Endothelial cell of umbilical vein (primary cell): ENCODE data around the gene SH3BGRL2. TPM values are rescaled to one million over a fixed set of nuclear protein-coding genes. Genes with fewer than 3 reads are reported as not detected.

Experiments used
- BruUV-seq: library from RNA; stranded (reverse); fragments of 400-500 nt; replicated peaks from 2 replicates; lab custom pipeline; 2021; lab: Mats Ljungman, UMichigan
- CTCF ChIA-PET: fragments of 300-600, 350-600 bp; sonication (Branson Sonifier 250); formaldehyde crosslinking; loops from one replicate; lab custom pipeline; 2021; ENCODE audit warnings: antibody characterized with exemption, inconsistent platforms; lab: Charles Lee
- POLR2A ChIA-PET: fragments of 300-600, 350-600 bp; sonication (Branson Sonifier 250); formaldehyde crosslinking; loops from one replicate; lab custom pipeline; 2021; ENCODE audit warnings: antibody characterized with exemption, inconsistent platforms; lab: Charles Lee
- DNase-seq: peaks from one replicate; pipeline ENCODE4 v3.0.0-alpha.2; 2011; ENCODE audit warnings: low read depth, low spot score
- FAIRE-seq: peaks from 2 replicates; lab custom pipeline; 2011; peaks lifted over from hg19 to GRCh38; lab: Jason Lieb, UNC
- H2AFZ ChIP-seq: 2 replicates; pipeline ENCODE4 v1.6.0; 2012; ENCODE audit warnings: low read depth, low read length, control low read depth, inconsistent platforms
- H3K27ac ChIP-seq: 2 replicates; pipeline ENCODE4 v1.5.1; 2011; ENCODE audit warnings: low read depth, mild to moderate bottlenecking, control low read depth, low read length, moderate library complexity; ENCODE audit not compliant: insufficient read depth
- H3K27me3 ChIP-seq, 2 experiments: 2 replicates each; pipeline versions ENCODE4 v1.6.0 to v1.6.1; 2011; ENCODE audit warnings: low read length in 2 of 2, mixed read lengths in 1 of 2; ENCODE audit not compliant: control insufficient read depth in 2 of 2, insufficient read depth in 2 of 2
- H3K36me3 ChIP-seq, 2 experiments: 2 replicates in 1 of 2; 3 replicates in 1 of 2; pipeline ENCODE4 v1.5.1; 2011; ENCODE audit warnings: low read length in 2 of 2, mild to moderate bottlenecking in 1 of 2, moderate library complexity in 1 of 2; ENCODE audit not compliant: control insufficient read depth in 2 of 2, insufficient read depth in 2 of 2; ENCODE audit errors: extremely low read depth in 1 of 2
- H3K4me1 ChIP-seq: 3 replicates; pipeline ENCODE4 v1.5.1; 2011; ENCODE audit warnings: mild to moderate bottlenecking, low read length; ENCODE audit not compliant: control insufficient read depth, insufficient read depth; ENCODE audit errors: extremely low read depth
- H3K4me2 ChIP-seq: 2 replicates; pipeline ENCODE4 v1.6.1; 2011; ENCODE audit warnings: low read length, control low read depth, mixed read lengths; ENCODE audit not compliant: insufficient read depth
- H3K4me3 ChIP-seq, 3 experiments: fragments of 200-600 bp in 1 of 3; sonication (generic), shearing (Covaris generic) in 1 of 3; replicated peaks in 1 of 3; 2 replicates each; pipeline ENCODE4 v1.5.1; 2011 to 2016; ENCODE audit warnings: control low read depth in 3 of 3, low read length in 3 of 3, mild to moderate bottlenecking in 2 of 3, inconsistent platforms in 1 of 3, low read depth in 1 of 3, moderate library complexity in 1 of 3; ENCODE audit not compliant: insufficient read depth in 1 of 3
- H3K79me2 ChIP-seq: 2 replicates; pipeline ENCODE4 v1.6.0; 2012; ENCODE audit warnings: low read length, inconsistent platforms; ENCODE audit not compliant: control insufficient read depth, insufficient read depth
- H3K9ac ChIP-seq: replicated peaks from 2 replicates; pipeline ENCODE3; 2011; ENCODE audit warnings: low read length, control low read depth; ENCODE audit not compliant: insufficient read depth; ENCODE audit errors: extremely low read depth
- H3K9me1 ChIP-seq: replicated peaks from 3 replicates; pipeline ENCODE4 v1.6.0; 2011; ENCODE audit warnings: mild to moderate bottlenecking, low read length; ENCODE audit not compliant: control insufficient read depth, insufficient read depth; ENCODE audit errors: extremely low read depth
- H3K9me3 ChIP-seq: replicated peaks from 2 replicates; pipeline ENCODE4 v1.5.1; 2012; ENCODE audit warnings: low read length, inconsistent platforms; ENCODE audit not compliant: control insufficient read depth, insufficient read depth
- H4K20me1 ChIP-seq: replicated peaks from 2 replicates; pipeline ENCODE3; 2011; ENCODE audit warnings: mild to moderate bottlenecking, low read length; ENCODE audit not compliant: control insufficient read depth, insufficient read depth; ENCODE audit errors: extremely low read depth
- EZH2 ChIP-seq: IDR thresholded peaks from 2 replicates; pipeline ENCODE4 v1.6.1; 2012; ENCODE audit warnings: borderline replicate concordance, low read depth, mild to moderate bottlenecking, moderate library complexity, low read length, inconsistent platforms; ENCODE audit not compliant: severe bottlenecking
- FOS ChIP-seq: IDR thresholded peaks from 2 replicates; pipeline ENCODE4 v1.6.1; 2011; ENCODE audit warnings: mild to moderate bottlenecking, low read length, moderate library complexity, borderline replicate concordance; ENCODE audit not compliant: insufficient read depth
- GATA2 ChIP-seq: IDR thresholded peaks from 2 replicates; pipeline ENCODE4 v1.7.0; 2011; ENCODE audit warnings: low read depth, mild to moderate bottlenecking, moderate library complexity, mixed read lengths, low read length; ENCODE audit not compliant: insufficient read length, insufficient read depth
- JUN ChIP-seq: IDR thresholded peaks from 2 replicates; pipeline ENCODE4 v1.6.1; 2011; ENCODE audit warnings: borderline replicate concordance, low read depth; ENCODE audit not compliant: insufficient read length, insufficient read depth
- MAX ChIP-seq: IDR thresholded peaks from 2 replicates; pipeline ENCODE4 v1.6.1; 2011; ENCODE audit not compliant: insufficient read depth, insufficient read length
- MYC ChIP-seq: IDR thresholded peaks from one replicate; pipeline ENCODE4 v1.6.1; 2011; ENCODE audit warnings: mild to moderate bottlenecking, low read depth, low read length
- POLR2A ChIP-seq: IDR thresholded peaks from 2 replicates; pipeline ENCODE4 v1.6.1; 2012; ENCODE audit warnings: low read depth, mild to moderate bottlenecking, control low read depth, low read length
- POLR2AphosphoS5 ChIP-seq: IDR thresholded peaks from 2 replicates; pipeline ENCODE4 v1.6.1; 2012; ENCODE audit warnings: low read depth, mild to moderate bottlenecking, control low read depth, low read length, moderate library complexity; ENCODE audit not compliant: insufficient read depth
- dilution Hi-C: fragments of 300-500 bp; cut with MboI; formaldehyde crosslinking; loops from one replicate; pipeline ENCODE4 v1.15.0; 2019; ENCODE audit warnings: low sequenced_read_pairs; ENCODE audit not compliant: extremely low pct_ligation_motif_present
- intact Hi-C: fragments of 100-400 bp; cut with micrococcal nuclease; formaldehyde crosslinking; loops from one replicate; pipeline ENCODE4 v1.10.0; 2022
- polyA plus RNA-seq, 4 experiments: library from polyadenylated mRNA; depleted of rRNA in 3 of 4; stranded (reverse) in 3 of 4; unstranded in 1 of 4; fragments of >200 nt; gene quantifications; 2 replicates each; pipeline versions ENCODE4 v1.2.1 to v1.2.3, GENCODE V29; 2011 to 2012; ENCODE audit warnings: missing spikeins in 1 of 4
- total RNA-seq: library from RNA; stranded (reverse); gene quantifications from 2 replicates; pipeline ENCODE4 v1.2.3, GENCODE V29; 2021
- TF ChIP-seq, protein P1 (sequence below), 2 donors: IDR thresholded peaks; 1 replicate in 1 of 2; 2 replicates in 1 of 2; pipeline ENCODE4 v1.5.1; 2011; ENCODE audit warnings: low read length in 2 of 2, mild to moderate bottlenecking in 2 of 2, moderate library complexity in 2 of 2, control low read depth in 1 of 2, inconsistent platforms in 1 of 2, low read depth in 1 of 2; ENCODE audit not compliant: insufficient read depth in 1 of 2; ENCODE audit errors: extremely low read depth in 1 of 2

The SH3BGRL2 gene
- total and polyA plus RNA-seq, 2 donors (not counting 3 experiments of a cell fraction or from before 2014, with no cell fraction given), result 3.2 to 10.7 TPM

- no peak overlapping the region for H2AFZ ChIP-seq
- H3K9ac ChIP-seq, result no peak overlapping the region
- H3K4me1 ChIP-seq, result no peaks in the 10 kb centered on the region
- intact Hi-C loops (no loop called here), dilution Hi-C loops (no loop called here)
- ChIA-PET CTCF (interaction anchor here (1.2 to 1.5 kb wide), 3 partner anchors 9 to 149 kb away, joined by 4 to 5 read pairs (median 4); no protein-coding TSS in a partner anchor), POLR2A (no interaction called here)
- DNase-seq (peak; percentile 15), FAIRE-seq (peak; percentile 38)
- H3K79me2 ChIP-seq, result no peaks in the 10 kb centered on the region
- H3K4me3 ChIP-seq, result no peak overlapping the region
- no peak overlapping the region for H3K27ac ChIP-seq
- no peaks in the 10 kb centered on the region for H3K9me3 ChIP-seq
- no peak for TF ChIP-seq JUN
- no peak for TF ChIP-seq POLR2AphosphoS5
- H3K27me3 ChIP-seq, result no peaks in the 10 kb centered on the region
- H3K4me2 ChIP-seq, result no peak overlapping the region
- BruUV-seq, result no TSS peak
- no peaks in the 10 kb centered on the region for H3K36me3 ChIP-seq
- H4K20me1 ChIP-seq, result no peaks in the 10 kb centered on the region
- H3K9me1 ChIP-seq, result no peaks in the 10 kb centered on the region
These were observed 88.3 kb downstream of the SH3BGRL2 start for GRCh38 chr6:79719248-79719960.

GRCh38 chr6:79724816-79725215, 93.7 kb downstream of the SH3BGRL2 start:
- H3K4me1 ChIP-seq, result no peaks in the 10 kb centered on the region
- intact Hi-C loops, result no loop called here
- H3K9me1 ChIP-seq, result no peaks in the 10 kb centered on the region
- H3K27me3 ChIP-seq, result no peaks in the 10 kb centered on the region
- H4K20me1 ChIP-seq, result no peaks in the 10 kb centered on the region
- TF ChIP-seq EZH2 (no peak), GATA2 (no peak), MAX (no peak), MYC (no peak), JUN (no peak), POLR2A (no peak), POLR2AphosphoS5 (no peak), FOS (no peak)
- TF ChIP-seq, protein P1, sequence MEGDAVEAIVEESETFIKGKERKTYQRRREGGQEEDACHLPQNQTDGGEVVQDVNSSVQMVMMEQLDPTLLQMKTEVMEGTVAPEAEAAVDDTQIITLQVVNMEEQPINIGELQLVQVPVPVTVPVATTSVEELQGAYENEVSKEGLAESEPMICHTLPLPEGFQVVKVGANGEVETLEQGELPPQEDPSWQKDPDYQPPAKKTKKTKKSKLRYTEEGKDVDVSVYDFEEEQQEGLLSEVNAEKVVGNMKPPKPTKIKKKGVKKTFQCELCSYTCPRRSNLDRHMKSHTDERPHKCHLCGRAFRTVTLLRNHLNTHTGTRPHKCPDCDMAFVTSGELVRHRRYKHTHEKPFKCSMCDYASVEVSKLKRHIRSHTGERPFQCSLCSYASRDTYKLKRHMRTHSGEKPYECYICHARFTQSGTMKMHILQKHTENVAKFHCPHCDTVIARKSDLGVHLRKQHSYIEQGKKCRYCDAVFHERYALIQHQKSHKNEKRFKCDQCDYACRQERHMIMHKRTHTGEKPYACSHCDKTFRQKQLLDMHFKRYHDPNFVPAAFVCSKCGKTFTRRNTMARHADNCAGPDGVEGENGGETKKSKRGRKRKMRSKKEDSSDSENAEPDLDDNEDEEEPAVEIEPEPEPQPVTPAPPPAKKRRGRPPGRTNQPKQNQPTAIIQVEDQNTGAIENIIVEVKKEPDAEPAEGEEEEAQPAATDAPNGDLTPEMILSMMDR (IDR thresholded peaks at IDR 0.05; ENCODE audit: extremely low read depth in 1 of 2, insufficient read depth in 1 of 2, low read depth in 1 of 2, low read length in 2 of 2), result no peak
- no peak overlapping the region for H3K27ac ChIP-seq
- no peaks in the 10 kb centered on the region for H3K79me2 ChIP-seq
- dilution Hi-C loops, result no loop called here
- H3K4me2 ChIP-seq, result no peak overlapping the region
- FAIRE-seq, result no peak
- DNase-seq, result no peak
- H3K9ac ChIP-seq, result no peak overlapping the region
- no peaks in the 10 kb centered on the region for H3K9me3 ChIP-seq
- H3K4me3 ChIP-seq, result no peak overlapping the region
- ChIA-PET CTCF (interaction anchor here (1.7 kb wide), 1 partner anchor 10 kb away, joined by 7 read pairs; no protein-coding TSS in a partner anchor), POLR2A (no interaction called here)
- BruUV-seq, result no TSS peak
- H2AFZ ChIP-seq, result no peak overlapping the region
- H3K36me3 ChIP-seq, result no peaks in the 10 kb centered on the region
